ENCODE results near the gene PCNX1.

Gene PCNX1

GRCh38 chr14:70947739-70948138 lies 40.5 kb downstream of the PCNX1 start:
- DNase-seq (ENCODE audit: low read depth in 1 of 2, low spot score in 1 of 2): no peak
- Histone ChIP-seq H3K27me3 (ENCODE audit: insufficient read depth, poor library complexity, severe bottlenecking) (no peaks in the 10 kb centered on the region), H3K27ac (replicated peaks) (no peak overlapping the region), H3K4me3 (replicated peaks; ENCODE audit: insufficient read depth, low read length) (no peak overlapping the region)
- TF ChIP-seq POLR2AphosphoS5 (IDR thresholded peaks at IDR 0.05; ENCODE audit: low read depth) (no peak), CTCF (IDR thresholded peaks at IDR 0.05; ENCODE audit: insufficient read depth, low read length) (no peak), GABPA (IDR thresholded peaks at IDR 0.05; ENCODE audit: low read depth) (no peak), SPI1 (IDR thresholded peaks at IDR 0.05; ENCODE audit: borderline replicate concordance, low read depth) (no peak), REST (IDR thresholded peaks at IDR 0.05; ENCODE audit: insufficient replicate concordance, low read depth) (no peak)

- no peak overlapping the region for H3K27ac ChIP-seq (replicated peaks)
- H3K4me3 ChIP-seq (replicated peaks; ENCODE audit: insufficient read depth, low read length): no peak overlapping the region
- no peaks in the 10 kb centered on the region for H3K27me3 ChIP-seq (ENCODE audit: insufficient read depth, poor library complexity, severe bottlenecking)
- TF ChIP-seq CTCF (IDR thresholded peaks at IDR 0.05; ENCODE audit: insufficient read depth, low read length) (no peak), SPI1 (IDR thresholded peaks at IDR 0.05; ENCODE audit: borderline replicate concordance, low read depth) (no peak), POLR2AphosphoS5 (IDR thresholded peaks at IDR 0.05; ENCODE audit: low read depth) (no peak)
- DNase-seq (ENCODE audit: low read depth in 1 of 2, low spot score in 1 of 2): no peak
These were observed 45.2 kb downstream of the PCNX1 start for GRCh38 chr14:70952485-70952884.

GRCh38 chr14:70954068-70954467 lies 46.8 kb downstream of the PCNX1 start:
- Histone ChIP-seq H3K27ac (replicated peaks) (no peak overlapping the region), H3K27me3 (ENCODE audit: insufficient read depth, poor library complexity, severe bottlenecking) (no peaks in the 10 kb centered on the region), H3K4me3 (replicated peaks; ENCODE audit: insufficient read depth, low read length) (no peak overlapping the region)
- no peak for TF ChIP-seq GABPA (IDR thresholded peaks at IDR 0.05; ENCODE audit: low read depth)
- TF ChIP-seq SPI1 (IDR thresholded peaks at IDR 0.05; ENCODE audit: borderline replicate concordance, low read depth): no peak
- no peak for TF ChIP-seq REST (IDR thresholded peaks at IDR 0.05; ENCODE audit: insufficient replicate concordance, low read depth)
- TF ChIP-seq CTCF (IDR thresholded peaks at IDR 0.05; ENCODE audit: insufficient read depth, low read length): no peak
- no peak for TF ChIP-seq POLR2AphosphoS5 (IDR thresholded peaks at IDR 0.05; ENCODE audit: low read depth)
- DNase-seq (ENCODE audit: low read depth in 1 of 2, low spot score in 1 of 2): no peak
